NCI-H2196 treated with DMSO at 0.1 percent for 48 hours (cell line): Measurements from ENCODE around the gene SLC27A6.
"Not testable (repeated sequence)": the region's sequence is repeated elsewhere in the genome, so short reads cannot be mapped to it uniquely, and the experiment has no call there.

Experiments
- DNase-seq: peaks from one replicate; lab custom pipeline; 2025; ENCODE audit not compliant: unreplicated experiment; lab: John Stamatoyannopoulos, UW

The SLC27A6 gene

DNA sequence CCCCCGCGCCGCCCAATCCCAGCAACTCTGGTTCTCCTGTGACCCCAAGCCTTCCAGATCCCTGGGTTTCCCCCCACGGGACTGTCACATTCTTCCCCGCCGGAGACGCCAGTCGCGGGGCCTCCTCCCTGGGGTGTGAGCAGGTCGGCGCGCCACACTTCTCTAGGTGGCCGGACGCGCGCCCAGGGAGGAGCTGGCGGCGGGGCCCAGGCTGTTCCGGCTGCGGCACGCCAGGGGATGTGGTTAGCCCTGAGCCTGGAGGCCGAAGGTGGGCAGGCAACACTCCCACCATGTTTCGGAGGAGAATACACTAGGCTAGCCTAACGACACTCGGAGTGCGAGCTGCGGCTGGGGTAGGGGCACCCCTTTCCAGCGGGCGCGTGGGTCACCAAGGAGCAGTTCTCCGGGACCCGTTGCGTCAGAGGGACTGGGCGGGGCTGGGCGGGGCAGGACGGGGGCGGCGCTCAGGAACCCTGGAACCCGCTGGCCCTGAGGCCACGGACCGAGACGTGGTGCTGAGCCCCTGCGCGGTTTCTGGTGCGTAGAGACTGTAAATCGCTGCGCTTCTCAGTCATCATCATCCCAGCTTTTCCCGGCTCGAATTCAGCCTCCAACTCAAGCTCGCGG is at the start of gene SLC27A6:
SLC27A6 (plus strand) TSS at position 478 of the 627 bp plus-strand sequence. CDS start 650 bp downstream, outside the sequence.
- no peak for DNase-seq

DNA sequence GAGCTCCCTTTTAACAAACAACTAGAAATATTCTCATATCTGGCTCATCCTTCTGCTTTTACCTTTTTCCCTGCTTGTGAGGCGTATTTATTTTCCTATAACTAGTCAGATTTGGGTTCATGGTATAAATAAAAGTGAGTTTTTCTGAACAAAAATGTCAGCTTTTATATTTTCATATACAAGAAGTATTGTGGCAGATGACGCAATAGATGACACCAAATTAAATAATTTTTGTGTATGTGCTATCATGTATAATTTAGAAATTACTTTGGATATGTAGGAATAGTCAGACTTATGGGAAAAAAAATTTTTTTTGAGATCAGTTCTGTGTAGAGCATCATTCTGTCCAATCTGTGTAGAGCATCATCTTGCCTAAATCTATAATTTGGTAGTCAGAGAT is 45.7 kb upstream of the SLC27A6 start:
- no peak for DNase-seq

- no peak for DNase-seq
These were observed 44.7 kb upstream of the SLC27A6 start for GRCh38 chr5:128920345-128921215.

GRCh38 chr5:128924299-128924698 is 41.0 kb upstream of the SLC27A6 start:
- DNase-seq = no peak

DNA sequence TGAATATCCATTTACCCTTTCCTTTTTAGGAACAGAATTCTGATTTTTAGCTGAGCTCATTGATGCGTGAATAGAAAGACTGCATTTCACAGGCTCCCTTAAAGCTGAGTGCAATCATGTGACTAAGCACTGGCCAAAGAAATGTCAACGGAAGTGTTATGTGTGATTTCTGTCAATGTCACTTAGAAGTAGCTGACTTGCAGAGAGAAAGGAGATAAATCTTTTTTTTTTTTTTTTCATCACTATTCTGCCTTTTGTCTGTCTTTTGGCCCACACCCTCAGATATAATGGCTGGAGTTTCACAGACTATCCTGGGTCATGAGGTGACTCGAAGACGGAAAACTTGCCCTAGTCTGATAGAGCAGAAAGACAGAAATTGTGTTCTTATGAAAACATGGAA is 39.3 kb upstream of the SLC27A6 start:
- DNase-seq = no peak

DNA sequence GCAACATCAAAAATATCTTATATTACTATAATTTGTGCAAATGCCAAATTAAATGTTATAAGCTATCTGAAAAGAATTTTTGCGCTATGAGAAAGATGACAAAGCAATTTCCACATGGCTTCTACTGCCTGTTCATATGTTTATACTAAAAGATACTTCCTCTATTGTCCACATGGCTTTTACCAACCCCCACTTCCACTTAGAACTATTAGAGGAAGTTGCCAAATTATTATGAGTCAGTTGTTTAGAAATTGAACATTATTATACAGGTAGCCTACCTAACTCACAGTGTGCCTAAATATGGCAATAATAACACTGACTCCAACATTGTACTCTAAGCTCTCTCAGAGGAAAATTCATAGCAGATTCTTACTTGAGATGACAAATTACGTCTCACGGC is 37.6 kb upstream of the SLC27A6 start:
- no peak for DNase-seq

DNA sequence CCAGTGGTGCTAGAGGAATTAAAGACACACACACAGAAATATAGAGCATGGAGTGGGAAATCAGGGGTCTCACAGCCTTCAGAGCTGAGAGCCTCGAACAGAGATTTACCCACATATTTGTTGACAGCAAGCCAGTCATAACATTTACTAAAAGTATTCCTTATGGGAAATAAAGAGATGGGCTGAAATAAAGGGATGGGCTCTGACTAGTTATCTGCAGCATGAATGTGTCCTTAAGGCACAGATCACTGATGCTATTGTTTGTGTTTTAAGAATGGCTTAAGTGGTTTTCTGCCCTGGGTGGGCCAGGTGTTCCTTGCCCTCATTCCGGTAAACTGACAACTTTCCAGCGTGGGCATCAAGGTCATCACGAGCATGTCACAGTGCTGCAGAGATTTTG is 33.1 kb upstream of the SLC27A6 start:
- DNase-seq = not testable (repeated sequence)

GRCh38 chr5:128943100-128943499 is 22.2 kb upstream of the SLC27A6 start:
- not testable (repeated sequence) for DNase-seq

- no peak for DNase-seq
These were observed 15.3 kb upstream of the SLC27A6 start for GRCh38 chr5:128949847-128950546.

DNA sequence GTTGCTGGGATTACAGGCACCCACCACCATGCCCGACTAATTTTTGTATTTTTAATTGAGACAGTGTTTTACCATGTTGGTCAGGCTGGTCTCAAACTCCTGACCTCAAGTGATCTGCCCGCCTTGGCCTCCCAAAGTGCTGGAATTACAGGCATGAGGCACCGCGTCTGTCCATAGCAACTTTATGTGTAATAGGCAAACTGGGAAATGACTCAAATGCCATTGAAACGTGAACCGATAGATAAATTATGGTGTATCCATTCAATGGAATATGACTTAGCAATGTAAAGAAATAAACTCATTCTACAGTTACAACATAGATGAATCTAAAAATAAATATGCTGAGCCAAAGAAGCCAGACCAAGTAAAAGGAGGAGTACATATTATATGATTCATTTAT is 14.0 kb upstream of the SLC27A6 start:
- not testable (repeated sequence) for DNase-seq

DNA sequence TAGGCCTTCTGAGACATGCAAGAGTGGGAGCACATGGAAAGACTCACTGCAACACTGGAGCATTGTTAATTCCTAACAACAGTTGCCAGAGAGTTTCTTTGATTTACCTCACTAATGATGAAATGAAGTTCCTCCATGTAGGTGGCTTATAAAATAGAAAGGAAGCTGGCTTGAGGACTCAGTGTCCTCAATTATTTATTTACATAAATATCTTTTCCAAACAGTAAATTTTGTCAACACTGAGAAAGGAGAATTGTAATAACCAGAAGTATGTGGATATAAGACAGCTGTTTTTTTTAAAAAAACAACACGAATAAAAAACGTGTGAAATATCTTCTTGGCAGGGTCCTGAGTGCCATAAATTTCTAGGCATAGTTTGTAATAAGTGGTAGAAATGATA is 9.1 kb upstream of the SLC27A6 start:
- DNase-seq = no peak

GRCh38 chr5:128962211-128962610 is 3.1 kb upstream of the SLC27A6 start:
- no peak for DNase-seq

- DNase-seq = no peak
These were observed 482 bp downstream of the SLC27A6 start for GRCh38 chr5:128965638-128966302.

- no peak for DNase-seq
These were observed 1.1 kb downstream of the SLC27A6 start for GRCh38 chr5:128966375-128966774.

- no peak for DNase-seq
These were observed 1.6 kb downstream of the SLC27A6 start for GRCh38 chr5:128966846-128967245.

DNA sequence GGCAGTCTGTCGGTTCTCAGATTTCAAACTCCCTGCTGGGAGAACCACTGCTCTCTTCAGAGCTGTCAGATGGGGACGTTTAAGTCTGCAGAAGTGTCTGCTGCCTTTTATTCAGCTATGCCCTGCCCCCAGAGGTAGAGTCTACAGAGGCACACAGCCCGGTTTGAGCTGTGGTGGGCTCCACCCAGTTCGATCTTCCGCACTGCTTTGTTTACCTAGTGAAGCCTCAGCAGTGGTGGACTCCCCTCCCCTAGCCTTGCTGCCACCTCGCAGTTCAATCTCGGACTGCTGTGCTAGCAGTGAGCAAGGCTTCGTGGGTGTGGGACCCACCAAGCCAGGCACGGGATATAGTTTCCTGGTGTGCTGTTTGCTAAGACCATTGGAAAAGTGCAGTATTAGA is 8.0 kb downstream of the SLC27A6 start:
- no peak for DNase-seq

- no peak for DNase-seq
These were observed 9.3 kb downstream of the SLC27A6 start for GRCh38 chr5:128974567-128974966.

- no peak for DNase-seq
These were observed 14.5 kb downstream of the SLC27A6 start for GRCh38 chr5:128979761-128980160.

DNA sequence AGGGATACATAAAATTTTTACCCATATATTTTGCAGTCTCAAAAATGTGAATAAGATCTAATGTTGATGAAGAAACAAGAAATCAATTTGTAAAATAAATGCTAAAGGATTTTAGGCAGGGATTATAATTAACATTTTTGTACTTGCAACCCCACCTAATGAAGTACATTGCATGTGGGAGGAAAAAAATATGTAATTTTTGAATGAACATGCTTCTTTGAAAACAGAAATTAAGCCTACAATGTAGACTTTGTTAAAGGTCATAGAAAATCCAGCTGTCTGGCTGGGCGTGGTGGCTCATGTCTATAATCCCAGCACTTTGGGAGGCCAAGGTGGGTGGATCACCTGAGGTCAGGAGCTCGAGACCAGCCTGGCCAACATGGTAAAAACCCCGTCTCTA is 15.6 kb downstream of the SLC27A6 start:
- DNase-seq = no peak

DNA sequence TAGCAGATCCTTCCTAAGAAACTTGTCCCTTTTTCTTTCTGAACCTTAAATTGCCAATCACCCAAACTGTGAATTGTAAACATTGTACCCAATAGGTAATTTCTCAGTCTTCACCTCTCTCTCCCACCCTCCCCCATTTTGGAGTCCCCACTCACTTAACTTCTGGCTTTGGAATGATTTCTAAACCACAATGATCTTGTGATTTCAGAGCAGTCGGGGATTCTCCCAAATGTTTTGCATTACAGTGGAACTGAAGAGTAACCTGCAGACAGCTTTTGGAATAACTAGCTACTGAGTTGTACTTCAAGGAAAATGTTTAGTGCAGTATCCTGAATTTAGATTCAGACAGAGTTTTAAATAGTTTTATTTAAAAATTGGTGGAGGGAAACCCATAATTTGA is 19.2 kb downstream of the SLC27A6 start:
- no peak for DNase-seq

DNA sequence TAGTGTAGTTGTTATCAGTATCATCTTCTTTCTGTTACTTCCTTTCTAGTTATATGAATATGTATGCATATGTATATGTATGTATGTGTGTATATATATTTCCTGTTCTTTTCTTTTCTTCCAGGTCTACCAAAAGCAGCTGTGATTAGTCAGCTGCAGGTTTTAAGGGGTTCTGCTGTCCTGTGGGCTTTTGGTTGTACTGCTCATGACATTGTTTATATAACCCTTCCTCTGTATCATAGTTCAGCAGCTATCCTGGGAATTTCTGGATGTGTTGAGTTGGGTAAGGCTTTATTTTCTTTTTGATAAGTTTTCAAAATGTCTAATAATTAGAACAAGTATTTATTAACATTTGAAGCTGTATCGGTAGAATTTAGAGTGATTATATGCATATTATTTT is 23.2 kb downstream of the SLC27A6 start:
- no peak for DNase-seq
